B cell (primary cell): Measurements from ENCODE around the gene WDR13. TPM values are rescaled to one million over a fixed set of nuclear protein-coding genes. Genes with fewer than 3 reads are reported as not detected.

ENCODE experiments used
- ATAC-seq: fragments of 200-7000 bp; cut with Tn5 transposase; one replicate; pipeline ENCODE4 v1.10.0; 2021; ENCODE audit warnings: low read depth, mild to moderate bottlenecking, moderate number of reproducible peaks, moderate library complexity
- CTCF ChIA-PET: fragments of 350-600 bp; sonication (Branson Sonifier 250); formaldehyde crosslinking; loops from one replicate; lab custom pipeline; 2021; ENCODE audit warnings: antibody characterized with exemption, inconsistent platforms; lab: Charles Lee
- POLR2A ChIA-PET: fragments of 350-600 bp; sonication (Branson Sonifier 250); formaldehyde crosslinking; loops from one replicate; lab custom pipeline; 2021; ENCODE audit warnings: antibody characterized with exemption; lab: Charles Lee
- DNase-seq: peaks from one replicate; pipeline ENCODE4 v3.0.0; 2013
- H2AFZ ChIP-seq: 2 replicates; pipeline ENCODE4 v1.6.1; 2012; ENCODE audit warnings: mild to moderate bottlenecking, low read depth, low read length; ENCODE audit not compliant: insufficient read depth, poor library complexity, severe bottlenecking
- H3K27ac ChIP-seq, 2 donors: 1 replicate in 1 of 2; 2 replicates in 1 of 2; pipeline ENCODE4 v1.5.1; 2012 to 2013; ENCODE audit warnings: low read length in 2 of 2, mild to moderate bottlenecking in 2 of 2, moderate library complexity in 1 of 2
- H3K27me3 ChIP-seq, 4 experiments: fragments of 200-600 bp in 1 of 4; sonication (generic) in 1 of 4; replicated peaks in 1 of 4; 1 replicate in 2 of 4; 2 replicates in 2 of 4; pipeline versions ENCODE4 v1.6.1 to v1.7.0; 2013 to 2016; ENCODE audit warnings: low read length in 3 of 4, mild to moderate bottlenecking in 2 of 4, mixed read lengths in 1 of 4, moderate library complexity in 1 of 4; ENCODE audit not compliant: insufficient read depth in 4 of 4, control insufficient read depth in 3 of 4; ENCODE audit errors: control extremely low read depth in 1 of 4
- H3K36me3 ChIP-seq, 2 experiments: replicated peaks in 1 of 2; 1 replicate in 1 of 2; 2 replicates in 1 of 2; pipeline versions ENCODE4 v1.6.1 to v1.7.1; 2013; ENCODE audit warnings: low read length in 1 of 2; ENCODE audit not compliant: insufficient read depth in 2 of 2, control insufficient read depth in 1 of 2; ENCODE audit errors: control extremely low read depth in 1 of 2, extremely low read depth in 1 of 2
- H3K4me1 ChIP-seq, 2 donors: fragments of 200-600 bp in 1 of 2; sonication (generic) in 1 of 2; 1 replicate in 1 of 2; 2 replicates in 1 of 2; pipeline versions ENCODE4 v1.5.1 to v1.6.1; 2013 to 2017; ENCODE audit warnings: low read length in 2 of 2; ENCODE audit not compliant: control insufficient read depth in 2 of 2, insufficient read depth in 2 of 2
- H3K4me2 ChIP-seq: replicated peaks from 2 replicates; pipeline ENCODE3; 2012; ENCODE audit warnings: mild to moderate bottlenecking, low read depth, low read length; ENCODE audit not compliant: poor library complexity, severe bottlenecking
- H3K4me3 ChIP-seq, 5 experiments: fragments of 200-600 bp in 1 of 5; sonication (generic) in 1 of 5; 1 replicate in 3 of 5; 2 replicates in 2 of 5; pipeline versions ENCODE4 v1.5.1 to v1.7.0; 2011 to 2016; ENCODE audit warnings: low read length in 4 of 5, mild to moderate bottlenecking in 4 of 5, low read depth in 2 of 5, control low read depth in 1 of 5, moderate library complexity in 1 of 5; ENCODE audit not compliant: insufficient read depth in 1 of 5; ENCODE audit errors: control extremely low read depth in 1 of 5, extremely low read depth in 1 of 5
- H3K79me2 ChIP-seq: fragments of 200-600 bp; sonication (generic); one replicate; pipeline ENCODE4 v1.6.0; 2016; ENCODE audit warnings: low read length; ENCODE audit not compliant: control insufficient read depth, insufficient read depth
- H3K9ac ChIP-seq: fragments of 200-600 bp; sonication (generic); 2 replicates; pipeline ENCODE4 v1.6.1; 2017; ENCODE audit warnings: mild to moderate bottlenecking, low read length, moderate library complexity
- H3K9me3 ChIP-seq, 3 donors: one replicate each; pipeline versions ENCODE4 v1.6.1 to v1.7.1; 2013; ENCODE audit warnings: low read length in 2 of 3; ENCODE audit not compliant: control insufficient read depth in 2 of 3, insufficient read depth in 1 of 3; ENCODE audit errors: control extremely low read depth in 1 of 3
- H4K20me1 ChIP-seq: 2 replicates; pipeline ENCODE4 v1.6.0; 2012; ENCODE audit warnings: mild to moderate bottlenecking, low read length; ENCODE audit not compliant: insufficient read depth, control insufficient read depth, poor library complexity, severe bottlenecking
- H3K27ac Mint-ChIP-seq: one replicate; pipeline ENCODE4 v1.8.0; 2021; ENCODE audit warnings: mixed read lengths
- H3K27me3 Mint-ChIP-seq: one replicate; pipeline ENCODE4 v1.8.0; 2021; ENCODE audit warnings: mixed read lengths
- H3K4me1 Mint-ChIP-seq: one replicate; pipeline ENCODE4 v1.8.0; 2021; ENCODE audit warnings: mixed read lengths
- H3K4me3 Mint-ChIP-seq: one replicate; pipeline ENCODE4 v1.8.0; 2021; ENCODE audit warnings: mixed read lengths
- H3K9me3 Mint-ChIP-seq: one replicate; pipeline ENCODE4 v1.8.0; 2022; ENCODE audit warnings: mixed read lengths; ENCODE audit not compliant: insufficient read depth
- CTCF ChIP-seq: fragments of 200-600 bp; IDR thresholded peaks from one replicate; pipeline ENCODE4 v1.8.0; 2022; ENCODE audit warnings: antibody characterized with exemption, mild to moderate bottlenecking
- EZH2 ChIP-seq: IDR thresholded peaks from 2 replicates; pipeline ENCODE4 v1.6.1; 2012; ENCODE audit warnings: borderline replicate concordance, low read depth, mild to moderate bottlenecking, moderate library complexity, low read length; ENCODE audit not compliant: insufficient read depth, poor library complexity, severe bottlenecking
- WGBS: methylation state at CpG from one replicate; pipeline ENCODE4 v1.1.5; 2013; ENCODE audit warnings: missing lambda C conversion rate; ENCODE audit not compliant: insufficient coverage; 5-methylcytosine and 5-hydroxymethylcytosine counted together
- intact Hi-C: fragments of 100-400 bp; cut with micrococcal nuclease; formaldehyde crosslinking; loops from one replicate; pipeline ENCODE4 v1.10.0; 2022
- polyA plus RNA-seq: library from polyadenylated mRNA; depleted of rRNA; stranded (reverse); fragments of >200 nt; gene quantifications from 2 replicates; pipeline ENCODE4 v1.2.3, GENCODE V29; 2012
- total RNA-seq, 2 donors: library from RNA; stranded (reverse); fragments of 120-200 nt in 1 of 2; gene quantifications; 1 replicate in 1 of 2; 2 replicates in 1 of 2; pipeline versions ENCODE4 v1.2.3 to v1.2.4, GENCODE V29; 2013 to 2022

Gene WDR13
- total and polyA plus RNA-seq, 2 donors (not counting 1 experiment from before 2014, with no cell fraction given): 85.1 to 257 TPM

- Mint-ChIP-seq H3K9me3 (no peaks in the 10 kb centered on the region), H3K4me3 (peak within 1 kb of the TSS; percentile 88), H3K27me3 (no peaks in the 10 kb centered on the region), H3K4me1 (peaks cover 21% of the 10 kb centered on the region), H3K27ac (peak within 1 kb of the TSS; percentile 97)
- WGBS: under 1% methylated on average over 45 of the region's 71 CpGs
- H3K9me3 ChIP-seq: no peaks in the 10 kb centered on the region
- intact Hi-C loops: loop anchor here (1.0 to 10.0 kb wide), 7 partner anchors 23 to 920 kb away; partner anchors contain the start of genes EBP, ELK1, PORCN and TBC1D25
- TF ChIP-seq EZH2 (no peak), CTCF (peak; percentile 43)
- H3K9ac ChIP-seq: peak within 1 kb of the TSS; percentile 93
- H3K4me3 ChIP-seq: peak within 1 kb of the TSS; percentile 60 to 88 (median 73)
- H3K27ac ChIP-seq: peak within 1 kb of the TSS; percentile 98 to 99
- H3K79me2 ChIP-seq: peaks cover 13% of the 10 kb centered on the region
- POLR2A ChIA-PET: interaction anchor here (0.5 to 2.8 kb wide), 8 partner anchors 15 to 1431 kb away, joined by 3 to 20 read pairs (median 4); partner anchors contain the start of genes EBP, TBC1D25, USP11 and WAS
- CTCF ChIA-PET: interaction anchor here (1.5 kb wide), 1 partner anchor 53 kb away, joined by 3 read pairs; the partner anchor contains the start of gene EBP
- DNase-seq (peak; percentile 94), ATAC-seq (peak; percentile 95)
- H3K4me1 ChIP-seq: peaks cover 16 to 22% of the 10 kb centered on the region in 2 donors
- H4K20me1 ChIP-seq: peaks cover 7% of the 10 kb centered on the region
- peaks cover 0 to 45% of the 10 kb centered on the region in 2 experiments for H3K36me3 ChIP-seq
- H2AFZ ChIP-seq: peak within 1 kb of the TSS; percentile 73
- H3K4me2 ChIP-seq: peak within 1 kb of the TSS; percentile 77
- H3K27me3 ChIP-seq: no peaks in the 10 kb centered on the region
Measured at GRCh38 chrX:48574270-48575266, 22.7 kb upstream of the WDR13 start, which contains the start of gene RBM3. TSS of gene RBM3 (plus strand) at chrX:48574484. CDS start at chrX:48575181, 697 bp downstream.
